IMR-90 (cell line): Measurements from ENCODE around the gene CCR3. TPM values are rescaled to one million over a fixed set of nuclear protein-coding genes. Genes with fewer than 3 reads are reported as not detected.

Experiments used
- ATAC-seq: fragments of 200-7000 bp; cut with Tn5 transposase; 2 replicates; pipeline ENCODE4 v1.9.1; 2020; ENCODE audit warnings: low read depth, mild to moderate bottlenecking, moderate library complexity
- BruUV-seq: library from RNA; stranded (reverse); fragments of 400-500 nt; replicated peaks from 2 replicates; lab custom pipeline; 2021; lab: Mats Ljungman, UMichigan
- CTCF ChIA-PET: fragments of 300-600 bp; formaldehyde crosslinking; extraction: SDS; loops from one replicate; lab custom pipeline; 2021; ENCODE audit warnings: antibody characterized with exemption; lab: Yijun Ruan, JAX
- POLR2A ChIA-PET: fragments of 300-600 bp; sonication (Branson Sonifier 250); formaldehyde crosslinking; loops from one replicate; lab custom pipeline; 2022; ENCODE audit warnings: antibody characterized with exemption; ENCODE audit not compliant: unreplicated experiment; lab: Charles Lee
- DNase-seq: peaks from one replicate; pipeline ENCODE4 v3.0.0; 2013
- H2AFZ ChIP-seq: replicated peaks from 2 replicates; pipeline ENCODE3; 2013; ENCODE audit warnings: low read length, mild to moderate bottlenecking; ENCODE audit not compliant: poor library complexity
- H2AK5ac ChIP-seq: 2 replicates; pipeline ENCODE4 v1.6.1; 2013; ENCODE audit warnings: low read depth, low read length, inconsistent platforms
- H2AK9ac ChIP-seq: replicated peaks from 2 replicates; pipeline ENCODE3; 2013; ENCODE audit warnings: mild to moderate bottlenecking, low read depth, low read length, moderate library complexity; ENCODE audit not compliant: poor library complexity
- H2BK120ac ChIP-seq: 2 replicates; pipeline ENCODE4 v1.6.1; 2013; ENCODE audit warnings: low read depth, low read length, inconsistent platforms
- H2BK15ac ChIP-seq: 3 replicates; pipeline ENCODE4 v1.6.1; 2013; ENCODE audit warnings: low read depth, low read length, inconsistent platforms
- H2BK20ac ChIP-seq: 2 replicates; pipeline ENCODE4 v1.6.1; 2013; ENCODE audit warnings: low read depth, mild to moderate bottlenecking, inconsistent platforms, low read length, moderate library complexity
- H2BK5ac ChIP-seq: 2 replicates; pipeline ENCODE4 v1.6.1; 2013; ENCODE audit warnings: mild to moderate bottlenecking, low read depth, low read length, inconsistent platforms; ENCODE audit not compliant: poor library complexity, severe bottlenecking
- H3K14ac ChIP-seq: replicated peaks from 2 replicates; pipeline ENCODE4 v1.6.1; 2013; ENCODE audit warnings: low read depth, low read length, inconsistent platforms
- H3K18ac ChIP-seq: 2 replicates; pipeline ENCODE4 v1.6.1; 2013; ENCODE audit warnings: low read depth, low read length, control low read depth
- H3K23ac ChIP-seq: 2 replicates; pipeline ENCODE4 v1.6.1; 2013; ENCODE audit warnings: low read depth, low read length, inconsistent platforms
- H3K27ac ChIP-seq: 2 replicates; pipeline ENCODE4 v1.5.1; 2013; ENCODE audit warnings: mild to moderate bottlenecking, control low read depth, low read length; ENCODE audit not compliant: insufficient read depth
- H3K27me3 ChIP-seq: 2 replicates; pipeline ENCODE4 v1.6.1; 2013; ENCODE audit warnings: low read length; ENCODE audit not compliant: control insufficient read depth, insufficient read depth
- H3K36me3 ChIP-seq: 2 replicates; pipeline ENCODE4 v1.6.1; 2013; ENCODE audit warnings: low read length, mixed read lengths; ENCODE audit not compliant: control insufficient read depth, insufficient read depth
- H3K4ac ChIP-seq: 2 replicates; pipeline ENCODE4 v1.6.1; 2013; ENCODE audit warnings: low read depth, low read length, inconsistent platforms
- H3K4me1 ChIP-seq: 2 replicates; pipeline ENCODE4 v1.6.1; 2013; ENCODE audit warnings: low read length, mixed read lengths; ENCODE audit not compliant: control insufficient read depth, insufficient read depth
- H3K4me2 ChIP-seq: 2 replicates; pipeline ENCODE4 v1.6.1; 2013; ENCODE audit warnings: low read depth, mild to moderate bottlenecking, control low read depth, low read length, moderate library complexity
- H3K4me3 ChIP-seq: 2 replicates; pipeline ENCODE4 v1.5.1; 2013; ENCODE audit warnings: low read depth, mild to moderate bottlenecking, control low read depth, low read length, moderate library complexity; ENCODE audit not compliant: insufficient read depth
- H3K56ac ChIP-seq: 2 replicates; pipeline ENCODE4 v1.6.1; 2013; ENCODE audit warnings: low read length, inconsistent platforms; ENCODE audit not compliant: insufficient read depth; ENCODE audit errors: extremely low read depth
- H3K79me1 ChIP-seq, 2 experiments: 2 replicates each; pipeline ENCODE4 v1.6.1; 2013; ENCODE audit warnings: low read length in 2 of 2, inconsistent platforms in 1 of 2, low read depth in 1 of 2
- H3K9ac ChIP-seq: 2 replicates; pipeline ENCODE4 v1.6.1; 2013; ENCODE audit warnings: low read depth, low read length, control low read depth
- H3K9me1 ChIP-seq: 2 replicates; pipeline ENCODE4 v1.6.1; 2013; ENCODE audit warnings: low read length, inconsistent platforms; ENCODE audit not compliant: insufficient read depth
- H3K9me3 ChIP-seq: 2 replicates; pipeline ENCODE4 v1.6.1; 2013; ENCODE audit warnings: low read length; ENCODE audit not compliant: control insufficient read depth, insufficient read depth
- H4K20me1 ChIP-seq: 2 replicates; pipeline ENCODE4 v1.6.1; 2013; ENCODE audit warnings: low read length, inconsistent platforms; ENCODE audit not compliant: insufficient read depth
- H4K5ac ChIP-seq: 2 replicates; pipeline ENCODE4 v1.6.1; 2013; ENCODE audit warnings: mild to moderate bottlenecking, low read depth, low read length, control low read depth
- H4K8ac ChIP-seq, 2 experiments: 2 replicates each; pipeline ENCODE4 v1.6.1; 2013; ENCODE audit warnings: low read depth in 2 of 2, low read length in 2 of 2, control low read depth in 1 of 2, inconsistent platforms in 1 of 2
- H4K91ac ChIP-seq: 2 replicates; pipeline ENCODE4 v1.6.1; 2013; ENCODE audit warnings: low read depth, low read length, inconsistent platforms; ENCODE audit not compliant: insufficient read depth
- BHLHE40 ChIP-seq: fragments of 150-350 bp; IDR thresholded peaks from 2 replicates; pipeline ENCODE4 v1.6.1; 2016; ENCODE audit warnings: mild to moderate bottlenecking, low read depth, low read length
- CEBPB ChIP-seq: IDR thresholded peaks from 2 replicates; pipeline ENCODE4 v1.6.1; 2012; ENCODE audit warnings: low read depth, low read length, improper control_type of control experiment
- CHD1 ChIP-seq: IDR thresholded peaks from 2 replicates; pipeline ENCODE4 v1.6.1; 2012; ENCODE audit warnings: low read depth, low read length, improper control_type of control experiment
- FOS ChIP-seq: fragments of 150-350 bp; IDR thresholded peaks from 2 replicates; pipeline ENCODE4 v1.6.1; 2016; ENCODE audit warnings: low read depth, low read length
- MAFK ChIP-seq: IDR thresholded peaks from 2 replicates; pipeline ENCODE4 v1.6.1; 2012; ENCODE audit warnings: low read depth, low read length, improper control_type of control experiment
- MAZ ChIP-seq: IDR thresholded peaks from 2 replicates; pipeline ENCODE4 v1.6.1; 2012; ENCODE audit warnings: low read depth, mild to moderate bottlenecking, low read length, improper control_type of control experiment, moderate library complexity, borderline replicate concordance
- MXI1 ChIP-seq: IDR thresholded peaks from 2 replicates; pipeline ENCODE4 v1.6.1; 2012; ENCODE audit warnings: low read depth, mild to moderate bottlenecking, low read length, moderate library complexity, borderline replicate concordance
- NFE2L2 ChIP-seq: fragments of 150-350 bp; IDR thresholded peaks from 2 replicates; pipeline ENCODE4 v1.6.1; 2016; ENCODE audit warnings: low read depth, mild to moderate bottlenecking, low read length
- POLR2A ChIP-seq: IDR thresholded peaks from 2 replicates; pipeline ENCODE4 v1.6.1; 2012; ENCODE audit warnings: mild to moderate bottlenecking, low read depth, low read length
- RAD21 ChIP-seq: IDR thresholded peaks from 2 replicates; pipeline ENCODE4 v1.6.1; 2012; ENCODE audit warnings: low read length, improper control_type of control experiment
- RCOR1 ChIP-seq: IDR thresholded peaks from 2 replicates; pipeline ENCODE4 v1.6.1; 2012; ENCODE audit warnings: mild to moderate bottlenecking, low read length, improper control_type of control experiment; ENCODE audit not compliant: insufficient replicate concordance
- RFX5 ChIP-seq: IDR thresholded peaks from 2 replicates; pipeline ENCODE4 v1.8.0; 2012; ENCODE audit warnings: low read depth, mild to moderate bottlenecking, low read length, moderate library complexity
- SMC3 ChIP-seq: fragments of 150-350 bp; IDR thresholded peaks from 2 replicates; pipeline ENCODE4 v1.6.1; 2016; ENCODE audit warnings: low read depth, mild to moderate bottlenecking, antibody characterized with exemption, low read length, moderate library complexity
- WGBS, 2 experiments: methylation state at CpG; one replicate each; pipeline versions ENCODE4 v1.1.5 to v1.1.7; 2013; ENCODE audit warnings: missing lambda C conversion rate in 2 of 2; ENCODE audit not compliant: insufficient read length in 1 of 2; ENCODE audit errors: extremely low coverage in 2 of 2; 5-methylcytosine and 5-hydroxymethylcytosine counted together
- dilution Hi-C: fragments of 300-500 bp; cut with HindIII; formaldehyde crosslinking; loops from one replicate; pipeline ENCODE4 v1.14.3; 2018; ENCODE audit warnings: low sequenced_read_pairs; ENCODE audit not compliant: unreplicated experiment
- in situ Hi-C: fragments of 300-500 bp; cut with MboI; formaldehyde crosslinking; loops from 3 replicates; pipeline ENCODE4 v1.14.3; 2019; ENCODE audit warnings: low sequenced_read_pairs, inconsistent platforms, mixed read lengths
- intact Hi-C: fragments of 100-400 bp; cut with micrococcal nuclease; formaldehyde crosslinking; loops from 2 replicates; pipeline ENCODE4 v1.10.0; 2022
- polyA plus RNA-seq, 3 experiments: library from polyadenylated mRNA; depleted of rRNA; stranded (reverse); fragments of >200 nt; gene quantifications; 2 replicates each; pipeline ENCODE4 v1.2.3, GENCODE V29; 2012; ENCODE audit warnings: low replicate concordance in 1 of 3
- total RNA-seq: library from RNA; depleted of rRNA; stranded (reverse); fragments of >200 nt; gene quantifications from 2 replicates; pipeline ENCODE4 v1.2.3, GENCODE V29; 2012
- TF ChIP-seq, protein P1 (sequence below): conservative IDR thresholded peaks from 2 replicates; pipeline ENCODE4 v1.5.1; 2012; ENCODE audit warnings: mild to moderate bottlenecking, low read depth, low read length, improper control_type of control experiment
- TF ChIP-seq, protein P2 (sequence below): fragments of 150-350 bp; IDR thresholded peaks from 2 replicates; pipeline ENCODE4 v1.6.1; 2017; ENCODE audit warnings: mild to moderate bottlenecking, antibody characterized with exemption, low read length, low read depth
- TF ChIP-seq, protein P3 (sequence below): fragments of 150-350 bp; IDR thresholded peaks from 2 replicates; pipeline ENCODE4 v1.6.1; 2016; ENCODE audit warnings: low read depth, mild to moderate bottlenecking, low read length, moderate library complexity, borderline replicate concordance

The CCR3 gene
- total and polyA plus RNA-seq, 2 of the 4 experiments (the other 2 are of a cell fraction), result not detected

DNA sequence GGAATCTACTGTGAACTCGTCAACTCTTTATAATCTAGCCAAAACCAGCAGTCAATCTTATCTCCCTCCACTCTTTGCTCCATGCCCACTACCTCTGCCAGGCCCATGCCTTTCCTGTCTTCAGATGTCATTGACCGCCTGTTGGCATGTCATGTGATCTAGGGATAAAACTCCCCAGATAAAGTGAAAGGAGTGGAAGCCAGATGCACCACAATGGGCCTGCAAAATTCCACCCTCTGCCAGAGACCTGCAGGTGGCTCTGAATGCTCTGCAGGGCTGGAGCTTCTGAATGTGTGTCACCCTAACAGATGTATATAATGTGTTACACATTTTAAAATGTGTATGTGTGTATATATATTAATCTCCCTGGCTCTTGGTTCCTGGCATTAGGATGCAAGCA, 2.3 kb upstream of the CCR3 start:
- Histone ChIP-seq H3K56ac (no peak overlapping the region), H3K4me3 (no peak overlapping the region), H3K14ac (no peak overlapping the region), H3K4me1 (no peaks in the 10 kb centered on the region), H3K36me3 (no peaks in the 10 kb centered on the region), H4K5ac (no peak overlapping the region), H4K91ac (no peak overlapping the region), H3K4ac (no peak overlapping the region), H3K23ac (no peak overlapping the region), H2BK15ac (no peak overlapping the region), H2BK120ac (no peak overlapping the region), H3K9me1 (no peaks in the 10 kb centered on the region), H2AFZ (no peak overlapping the region), H2BK20ac (no peak overlapping the region), H3K4me2 (no peak overlapping the region), H2BK5ac (no peak overlapping the region), H3K27ac (no peak overlapping the region), H2AK5ac (no peak overlapping the region), H4K8ac (no peak overlapping the region), H3K18ac (no peak overlapping the region), H3K9ac (no peak overlapping the region), H3K79me1 (no peaks in the 10 kb centered on the region), H4K20me1 (no peaks in the 10 kb centered on the region), H3K27me3 (peaks cover 19% of the 10 kb centered on the region), H2AK9ac (no peak overlapping the region), H3K9me3 (no peaks in the 10 kb centered on the region; the same call in 1 of the 2 replicates)
- ChIA-PET POLR2A (no interaction called here), CTCF (no interaction called here)
- no peak for DNase-seq
- WGBS, 2 experiments, result no CpG with 5 or more reads among the region's 2 CpGs
- no peak for ATAC-seq
- in situ Hi-C loops, result no loop called here
- no TSS peak for BruUV-seq
- TF ChIP-seq, protein P1, sequence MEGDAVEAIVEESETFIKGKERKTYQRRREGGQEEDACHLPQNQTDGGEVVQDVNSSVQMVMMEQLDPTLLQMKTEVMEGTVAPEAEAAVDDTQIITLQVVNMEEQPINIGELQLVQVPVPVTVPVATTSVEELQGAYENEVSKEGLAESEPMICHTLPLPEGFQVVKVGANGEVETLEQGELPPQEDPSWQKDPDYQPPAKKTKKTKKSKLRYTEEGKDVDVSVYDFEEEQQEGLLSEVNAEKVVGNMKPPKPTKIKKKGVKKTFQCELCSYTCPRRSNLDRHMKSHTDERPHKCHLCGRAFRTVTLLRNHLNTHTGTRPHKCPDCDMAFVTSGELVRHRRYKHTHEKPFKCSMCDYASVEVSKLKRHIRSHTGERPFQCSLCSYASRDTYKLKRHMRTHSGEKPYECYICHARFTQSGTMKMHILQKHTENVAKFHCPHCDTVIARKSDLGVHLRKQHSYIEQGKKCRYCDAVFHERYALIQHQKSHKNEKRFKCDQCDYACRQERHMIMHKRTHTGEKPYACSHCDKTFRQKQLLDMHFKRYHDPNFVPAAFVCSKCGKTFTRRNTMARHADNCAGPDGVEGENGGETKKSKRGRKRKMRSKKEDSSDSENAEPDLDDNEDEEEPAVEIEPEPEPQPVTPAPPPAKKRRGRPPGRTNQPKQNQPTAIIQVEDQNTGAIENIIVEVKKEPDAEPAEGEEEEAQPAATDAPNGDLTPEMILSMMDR, result no peak
- no peak for TF ChIP-seq SMC3
- TF ChIP-seq, protein P2, sequence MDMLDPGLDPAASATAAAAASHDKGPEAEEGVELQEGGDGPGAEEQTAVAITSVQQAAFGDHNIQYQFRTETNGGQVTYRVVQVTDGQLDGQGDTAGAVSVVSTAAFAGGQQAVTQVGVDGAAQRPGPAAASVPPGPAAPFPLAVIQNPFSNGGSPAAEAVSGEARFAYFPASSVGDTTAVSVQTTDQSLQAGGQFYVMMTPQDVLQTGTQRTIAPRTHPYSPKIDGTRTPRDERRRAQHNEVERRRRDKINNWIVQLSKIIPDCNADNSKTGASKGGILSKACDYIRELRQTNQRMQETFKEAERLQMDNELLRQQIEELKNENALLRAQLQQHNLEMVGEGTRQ, result no peak
- no peak for TF ChIP-seq CHD1
- no peak for TF ChIP-seq MAFK
- TF ChIP-seq RAD21, result no peak
- no peak for TF ChIP-seq RCOR1
- no peak for TF ChIP-seq RFX5
- no peak for TF ChIP-seq POLR2A
- no peak for TF ChIP-seq MXI1
- no peak for TF ChIP-seq CEBPB
- TF ChIP-seq BHLHE40, result no peak
- TF ChIP-seq MAZ, result no peak
- TF ChIP-seq, protein P3, sequence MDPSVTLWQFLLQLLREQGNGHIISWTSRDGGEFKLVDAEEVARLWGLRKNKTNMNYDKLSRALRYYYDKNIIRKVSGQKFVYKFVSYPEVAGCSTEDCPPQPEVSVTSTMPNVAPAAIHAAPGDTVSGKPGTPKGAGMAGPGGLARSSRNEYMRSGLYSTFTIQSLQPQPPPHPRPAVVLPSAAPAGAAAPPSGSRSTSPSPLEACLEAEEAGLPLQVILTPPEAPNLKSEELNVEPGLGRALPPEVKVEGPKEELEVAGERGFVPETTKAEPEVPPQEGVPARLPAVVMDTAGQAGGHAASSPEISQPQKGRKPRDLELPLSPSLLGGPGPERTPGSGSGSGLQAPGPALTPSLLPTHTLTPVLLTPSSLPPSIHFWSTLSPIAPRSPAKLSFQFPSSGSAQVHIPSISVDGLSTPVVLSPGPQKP, result no peak
- TF ChIP-seq FOS, result no peak
- TF ChIP-seq NFE2L2, result no peak
- dilution Hi-C loops, result no loop called here
- intact Hi-C loops, result no loop called here
